Measurements from ENCODE around the gene PARD3B. TPM values are rescaled to one million over a fixed set of nuclear protein-coding genes. Genes with fewer than 3 reads are reported as not detected.

PARD3B gene
- total RNA-seq, 1 donor from 2014 or later: 0.66 TPM

- Mint-ChIP-seq H3K9me3 (ENCODE audit: unreplicated experiment) (no peaks in the 10 kb centered on the region), H3K27me3 (ENCODE audit: unreplicated experiment) (no peaks in the 10 kb centered on the region), H3K36me3 (ENCODE audit: unreplicated experiment) (peaks cover 10% of the 10 kb centered on the region), H3K4me1 (ENCODE audit: low read depth, unreplicated experiment) (no peaks in the 10 kb centered on the region), H3K27ac (ENCODE audit: unreplicated experiment) (no peak overlapping the region), H3K4me3 (ENCODE audit: unreplicated experiment) (no peak overlapping the region)
- DNase-seq: no peak
- TF ChIP-seq CTCF (IDR thresholded peaks at IDR 0.05; ENCODE audit: partially characterized antibody, unreplicated experiment): no peak
Measured at GRCh38 chr2:205637320-205637602, 1092.0 kb downstream of the PARD3B start.

- no peaks in the 10 kb centered on the region for H3K27me3 Mint-ChIP-seq (ENCODE audit: unreplicated experiment)
- H3K9me3 Mint-ChIP-seq (ENCODE audit: unreplicated experiment): no peaks in the 10 kb centered on the region
- peaks cover 4% of the 10 kb centered on the region for H3K4me1 Mint-ChIP-seq (ENCODE audit: low read depth, unreplicated experiment)
- no peak for DNase-seq
- peaks cover 4% of the 10 kb centered on the region for H3K36me3 Mint-ChIP-seq (ENCODE audit: unreplicated experiment)
- no peak overlapping the region for H3K4me3 Mint-ChIP-seq (ENCODE audit: unreplicated experiment)
- no peak for TF ChIP-seq CTCF (IDR thresholded peaks at IDR 0.05; ENCODE audit: partially characterized antibody, unreplicated experiment)
- H3K27ac Mint-ChIP-seq (ENCODE audit: unreplicated experiment): no peak overlapping the region
Measured at GRCh38 chr2:205637779-205638503, 1092.7 kb downstream of the PARD3B start.

- no peak for TF ChIP-seq CTCF (IDR thresholded peaks at IDR 0.05; ENCODE audit: partially characterized antibody, unreplicated experiment)
Measured at GRCh38 chr2:205640716-205641115, 1095.4 kb downstream of the PARD3B start.

GRCh38 chr2:205642599-205643356 lies 1097.5 kb downstream of the PARD3B start:
- Mint-ChIP-seq H3K36me3 (ENCODE audit: unreplicated experiment) (no peaks in the 10 kb centered on the region), H3K27me3 (ENCODE audit: unreplicated experiment) (no peaks in the 10 kb centered on the region), H3K4me3 (ENCODE audit: unreplicated experiment) (no peak overlapping the region), H3K9me3 (ENCODE audit: unreplicated experiment) (no peaks in the 10 kb centered on the region), H3K27ac (ENCODE audit: unreplicated experiment) (no peak overlapping the region), H3K4me1 (ENCODE audit: low read depth, unreplicated experiment) (peaks cover 17% of the 10 kb centered on the region)
- no peak for TF ChIP-seq CTCF (IDR thresholded peaks at IDR 0.05; ENCODE audit: partially characterized antibody, unreplicated experiment)
- no peak for DNase-seq

More at GRCh38 chr2:205640716-205641115, 1095.4 kb downstream of the PARD3B start:
- DNase-seq: no peak
- H3K4me3 Mint-ChIP-seq (ENCODE audit: unreplicated experiment): no peak overlapping the region
- no peak overlapping the region for H3K27ac Mint-ChIP-seq (ENCODE audit: unreplicated experiment)
- H3K27me3 Mint-ChIP-seq (ENCODE audit: unreplicated experiment): no peaks in the 10 kb centered on the region
- H3K9me3 Mint-ChIP-seq (ENCODE audit: unreplicated experiment): no peaks in the 10 kb centered on the region
- H3K4me1 Mint-ChIP-seq (ENCODE audit: low read depth, unreplicated experiment): peaks cover 17% of the 10 kb centered on the region
- no peaks in the 10 kb centered on the region for H3K36me3 Mint-ChIP-seq (ENCODE audit: unreplicated experiment)

GRCh38 chr2:205643391-205643885 lies 1098.2 kb downstream of the PARD3B start:
- Mint-ChIP-seq H3K27ac (ENCODE audit: unreplicated experiment) (no peak overlapping the region), H3K4me3 (ENCODE audit: unreplicated experiment) (no peak overlapping the region), H3K9me3 (ENCODE audit: unreplicated experiment) (no peaks in the 10 kb centered on the region), H3K4me1 (ENCODE audit: low read depth, unreplicated experiment) (peaks cover 17% of the 10 kb centered on the region), H3K36me3 (ENCODE audit: unreplicated experiment) (no peaks in the 10 kb centered on the region), H3K27me3 (ENCODE audit: unreplicated experiment) (no peaks in the 10 kb centered on the region)
- TF ChIP-seq CTCF (IDR thresholded peaks at IDR 0.05; ENCODE audit: partially characterized antibody, unreplicated experiment): no peak
- no peak for DNase-seq
